D721Med (cell line): ENCODE data around the gene BMERB1.
"Not testable (repeated sequence)": the region's sequence is repeated elsewhere in the genome, so short reads cannot be mapped to it uniquely, and the experiment has no call there.

Source experiments
- DNase-seq: peaks from one replicate; pipeline ENCODE4 v3.0.0; 2011; ENCODE audit warnings: low spot score; ENCODE audit not compliant: insufficient read length
- FAIRE-seq: peaks from 2 replicates; lab custom pipeline; 2011; peaks lifted over from hg19 to GRCh38; lab: Jason Lieb, UNC
- TF ChIP-seq, protein P1 (sequence below): IDR thresholded peaks from 2 replicates; pipeline ENCODE4 v1.5.1; 2012; ENCODE audit warnings: mild to moderate bottlenecking, control low read depth; ENCODE audit not compliant: insufficient read depth; ENCODE audit errors: missing control alignments

Gene BMERB1

DNA sequence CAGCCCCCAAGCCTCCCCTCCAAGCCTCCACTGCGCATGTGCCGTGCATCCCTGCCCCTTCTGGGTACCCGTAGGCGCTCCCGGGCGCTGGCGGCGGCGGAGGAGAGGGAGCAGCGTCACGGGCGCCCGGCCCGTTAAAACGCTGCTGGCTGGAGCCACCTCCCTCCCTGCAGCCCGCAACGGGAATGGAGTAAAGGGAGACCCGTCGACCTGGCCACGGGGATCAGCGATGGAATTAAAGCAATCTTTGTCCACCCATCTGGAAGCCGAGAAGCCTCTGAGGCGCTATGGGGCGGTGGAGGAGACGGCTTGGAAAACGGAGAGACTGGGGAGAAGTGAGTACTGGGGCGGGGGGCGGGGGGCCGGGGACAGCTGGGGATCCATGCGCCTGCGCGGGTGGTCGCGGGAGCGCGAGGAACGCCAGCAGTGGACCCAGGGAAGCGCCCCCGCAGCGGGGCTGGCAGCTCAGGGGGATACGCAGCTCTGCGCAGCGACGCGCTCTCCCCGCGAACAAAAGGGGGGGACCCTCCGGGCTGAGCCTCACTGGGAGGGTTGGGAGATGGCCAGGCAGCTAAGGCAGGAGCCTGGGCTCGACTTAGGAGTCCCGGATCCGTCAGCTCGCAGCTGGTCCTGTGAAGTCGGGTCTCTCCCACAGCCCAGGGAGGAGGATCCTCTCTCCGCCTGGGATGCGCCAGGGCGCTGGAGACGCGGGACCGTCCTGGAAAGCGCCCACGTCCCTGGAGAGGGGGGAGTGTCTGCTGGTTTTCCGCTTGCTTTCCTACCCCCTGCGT is at the start of gene BMERB1:
Gene BMERB1 (plus strand): TSS at position 164 of the 791 bp plus-strand sequence. CDS start 66 bp downstream, at position 230.
- TF ChIP-seq, protein P1, sequence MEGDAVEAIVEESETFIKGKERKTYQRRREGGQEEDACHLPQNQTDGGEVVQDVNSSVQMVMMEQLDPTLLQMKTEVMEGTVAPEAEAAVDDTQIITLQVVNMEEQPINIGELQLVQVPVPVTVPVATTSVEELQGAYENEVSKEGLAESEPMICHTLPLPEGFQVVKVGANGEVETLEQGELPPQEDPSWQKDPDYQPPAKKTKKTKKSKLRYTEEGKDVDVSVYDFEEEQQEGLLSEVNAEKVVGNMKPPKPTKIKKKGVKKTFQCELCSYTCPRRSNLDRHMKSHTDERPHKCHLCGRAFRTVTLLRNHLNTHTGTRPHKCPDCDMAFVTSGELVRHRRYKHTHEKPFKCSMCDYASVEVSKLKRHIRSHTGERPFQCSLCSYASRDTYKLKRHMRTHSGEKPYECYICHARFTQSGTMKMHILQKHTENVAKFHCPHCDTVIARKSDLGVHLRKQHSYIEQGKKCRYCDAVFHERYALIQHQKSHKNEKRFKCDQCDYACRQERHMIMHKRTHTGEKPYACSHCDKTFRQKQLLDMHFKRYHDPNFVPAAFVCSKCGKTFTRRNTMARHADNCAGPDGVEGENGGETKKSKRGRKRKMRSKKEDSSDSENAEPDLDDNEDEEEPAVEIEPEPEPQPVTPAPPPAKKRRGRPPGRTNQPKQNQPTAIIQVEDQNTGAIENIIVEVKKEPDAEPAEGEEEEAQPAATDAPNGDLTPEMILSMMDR: no peak
- FAIRE-seq (no peak), DNase-seq (peak; percentile 83)

DNA sequence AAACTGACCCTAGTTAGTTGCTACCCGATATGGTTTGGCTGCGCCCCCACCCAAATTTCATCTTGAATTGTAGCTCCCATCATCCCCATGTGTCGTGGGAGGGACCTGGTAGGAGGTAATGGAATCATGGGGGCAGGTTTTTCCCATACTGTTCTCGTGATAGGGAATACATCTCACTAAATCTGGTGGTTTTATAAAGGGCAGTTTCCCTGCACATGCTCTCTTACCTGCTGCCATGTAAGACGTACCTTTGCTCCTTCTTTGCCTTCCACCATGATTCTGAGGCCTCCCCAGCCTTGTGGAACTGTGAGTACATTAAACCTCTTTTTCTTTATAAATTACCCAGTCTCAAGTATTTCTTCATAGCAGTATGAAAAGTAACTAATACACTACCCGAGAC is 46.3 kb upstream of the BMERB1 start:
- not testable (repeated sequence) for FAIRE-seq, DNase-seq

DNA sequence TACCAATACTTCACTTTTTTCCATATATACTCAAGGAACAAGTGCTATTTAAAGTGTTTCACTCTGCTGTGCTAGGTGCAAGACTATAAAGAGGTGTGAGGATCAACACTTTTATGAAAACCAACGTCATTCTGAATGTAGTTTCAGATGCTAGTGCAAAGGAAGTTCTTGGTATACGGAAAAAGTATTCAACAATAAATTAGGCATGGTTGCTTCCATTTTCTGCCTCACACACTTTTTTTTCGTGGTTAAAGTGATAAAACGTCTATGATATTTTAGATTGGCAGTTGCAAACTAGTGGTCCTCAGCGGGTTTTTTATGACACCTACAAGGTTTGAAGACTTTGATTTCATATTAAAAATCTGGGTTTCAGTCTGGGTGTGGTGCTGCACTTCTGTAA is 44.5 kb upstream of the BMERB1 start:
- FAIRE-seq, DNase-seq: not testable (repeated sequence)

DNA sequence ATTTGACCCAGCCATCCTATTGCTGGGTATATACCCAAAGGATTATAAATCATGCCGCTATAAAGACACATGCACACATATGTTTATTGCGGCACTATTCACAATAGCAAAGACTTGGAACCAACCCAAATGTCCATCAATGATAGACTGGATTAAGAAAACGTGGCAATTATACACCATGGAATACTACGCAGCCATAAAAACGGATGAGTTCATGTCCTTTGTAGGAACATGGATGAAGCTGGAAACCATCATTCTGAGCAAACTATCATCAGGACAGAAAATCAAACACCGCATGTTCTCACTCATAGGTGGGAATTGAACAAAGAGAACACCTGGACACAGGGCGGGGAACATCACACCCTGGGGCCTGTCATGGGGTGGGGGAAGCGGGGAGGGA is 41.4 kb upstream of the BMERB1 start:
- FAIRE-seq, DNase-seq: not testable (repeated sequence)

DNA sequence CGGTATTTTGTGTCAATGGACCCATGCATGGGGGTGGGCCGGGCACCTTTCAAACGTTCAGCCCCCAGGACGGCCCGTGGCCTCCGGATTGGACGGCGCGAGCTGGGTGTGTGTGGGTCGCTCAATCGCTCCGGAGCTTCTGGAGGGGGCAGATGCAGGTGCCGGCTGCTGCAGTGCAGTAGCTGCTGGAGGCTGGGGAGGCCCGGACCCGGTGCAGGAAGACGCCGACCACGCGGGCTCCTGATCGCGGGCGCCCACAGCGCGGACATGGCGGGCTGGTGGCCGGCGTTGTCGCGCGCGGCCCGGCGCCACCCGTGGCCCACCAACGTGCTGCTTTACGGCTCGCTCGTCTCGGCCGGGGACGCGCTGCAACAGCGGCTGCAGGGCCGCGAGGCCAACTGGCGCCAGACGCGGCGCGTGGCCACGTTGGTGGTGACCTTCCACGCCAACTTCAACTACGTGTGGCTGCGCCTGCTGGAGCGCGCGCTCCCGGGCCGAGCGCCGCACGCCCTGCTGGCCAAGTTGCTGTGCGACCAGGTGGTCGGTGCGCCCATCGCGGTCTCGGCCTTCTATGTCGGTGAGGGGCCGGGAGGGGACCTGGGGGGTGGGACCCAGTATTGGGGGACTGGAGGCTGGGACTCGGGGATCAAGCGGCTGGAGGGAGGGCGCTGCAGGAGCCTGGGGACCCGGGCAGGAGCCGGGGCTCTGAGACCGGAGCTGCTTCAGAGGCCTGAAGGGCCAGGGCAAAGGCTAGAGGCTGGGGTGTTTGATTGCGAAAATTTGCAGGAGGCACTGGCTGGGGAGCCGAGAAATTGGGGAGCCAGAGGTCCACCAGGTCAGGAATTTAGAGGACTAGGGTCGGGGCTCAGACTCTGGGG is 38.5 kb upstream of the BMERB1 start, which contains the start of gene MPV17L:
Gene MPV17L (plus strand): TSS at position 124 of the 878 bp plus-strand sequence. CDS start 144 bp downstream, at position 268.
- peak; percentile 49 for DNase-seq
- FAIRE-seq: not testable (repeated sequence)

DNA sequence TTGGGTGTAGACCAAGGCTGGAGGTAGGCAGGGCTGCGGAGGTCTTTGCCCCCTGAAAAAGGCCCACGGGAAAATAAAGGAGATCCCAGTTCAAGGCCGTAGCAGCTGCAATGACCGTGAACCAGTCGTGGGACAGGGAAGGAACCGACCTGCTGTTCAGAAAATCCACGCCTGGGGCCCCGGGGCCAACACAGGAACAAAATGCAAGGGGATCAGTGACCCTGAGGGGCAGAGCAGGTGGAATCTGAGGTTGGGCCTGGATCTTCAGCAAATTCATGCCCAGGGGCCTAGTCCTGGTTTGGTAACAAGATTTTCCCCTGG is 37.9 kb upstream of the BMERB1 start:
- FAIRE-seq, DNase-seq: not testable (repeated sequence)

DNA sequence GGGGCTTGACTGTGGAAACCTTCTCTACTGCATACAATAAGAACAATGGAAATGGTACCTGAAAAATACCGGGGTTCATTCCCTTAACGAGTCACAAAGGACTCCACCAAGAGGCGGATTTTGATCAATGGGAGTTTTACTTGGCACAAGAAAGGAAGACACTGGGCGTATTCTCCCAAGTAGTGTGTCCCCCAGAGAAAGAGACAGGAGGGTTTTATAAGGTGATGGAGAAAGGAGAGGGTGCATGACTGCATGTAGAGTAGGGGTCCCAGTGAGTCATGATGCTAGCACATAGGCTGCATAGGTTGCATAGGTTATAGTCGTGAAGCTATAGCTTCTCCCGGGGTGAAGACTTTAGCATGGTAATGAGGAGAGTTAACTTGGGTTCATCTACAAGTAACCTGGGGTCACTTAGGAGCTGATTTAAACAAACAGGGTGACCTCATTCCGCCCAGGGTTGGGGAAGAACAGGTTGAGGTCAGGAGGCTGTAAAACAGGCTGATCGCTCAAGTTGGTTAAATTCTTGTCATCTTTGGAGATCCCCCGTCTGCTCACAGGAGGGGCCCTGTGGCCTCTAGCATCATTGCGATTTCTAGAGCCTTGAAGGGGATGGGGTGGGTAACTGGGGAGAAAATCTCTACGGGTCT is 37.3 kb upstream of the BMERB1 start:
- DNase-seq: no peak
- TF ChIP-seq, protein P1: no peak
- no peak for FAIRE-seq

DNA sequence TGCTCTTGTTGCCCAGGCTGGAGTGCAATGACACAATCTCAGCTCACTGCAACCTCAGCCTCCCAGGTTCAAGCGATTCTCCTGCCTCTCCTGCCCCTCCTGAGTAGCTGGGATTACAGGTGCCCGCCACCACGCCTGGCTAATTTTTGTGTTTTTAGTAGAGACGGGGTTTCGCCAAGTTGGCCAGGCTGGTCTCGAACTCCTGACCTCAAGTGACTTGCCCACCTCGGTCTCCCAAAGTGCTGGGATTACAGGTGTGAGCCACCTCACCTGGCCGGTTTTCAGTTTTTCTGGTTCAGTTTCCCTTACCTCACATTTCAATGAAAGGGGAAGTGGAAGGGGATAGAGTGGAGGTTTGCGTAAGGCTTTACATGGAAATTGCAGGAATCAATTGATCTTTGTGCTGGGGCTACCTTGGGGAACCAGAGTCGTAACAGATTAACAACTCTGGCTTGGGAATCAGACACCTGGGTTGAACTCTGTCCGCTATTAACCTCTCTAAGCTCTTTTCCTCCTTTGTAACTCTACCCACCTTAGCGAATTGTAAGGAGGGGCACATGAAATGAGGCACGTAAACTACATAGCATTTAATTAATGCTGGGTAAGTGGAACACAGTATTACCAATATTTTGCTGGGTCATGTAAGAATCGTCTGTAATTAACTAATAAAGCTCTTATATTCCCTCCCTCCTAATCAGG is 35.6 kb upstream of the BMERB1 start:
- TF ChIP-seq, protein P1: no peak
- no peak for FAIRE-seq
- DNase-seq: no peak

DNA sequence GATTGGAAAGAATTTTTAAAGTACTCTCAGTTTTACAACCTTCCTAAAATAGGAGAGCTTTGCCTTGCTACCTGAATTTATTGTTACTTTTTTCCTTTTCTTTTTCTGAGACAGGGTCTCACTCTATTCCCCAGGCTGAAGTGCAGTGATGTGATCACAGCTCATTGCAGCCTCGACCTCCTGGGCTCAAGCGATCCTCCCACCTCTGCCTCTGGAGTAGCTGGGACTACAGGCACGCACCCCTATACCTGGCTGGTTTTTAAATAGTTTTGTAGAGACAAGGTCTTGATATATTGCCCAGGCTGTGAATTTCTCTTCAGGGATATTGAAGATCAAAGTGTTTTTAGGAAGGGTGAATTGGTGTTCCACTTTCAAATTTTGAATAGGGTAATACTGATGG is 35.1 kb upstream of the BMERB1 start:
- DNase-seq (no peak), FAIRE-seq (no peak)

DNA sequence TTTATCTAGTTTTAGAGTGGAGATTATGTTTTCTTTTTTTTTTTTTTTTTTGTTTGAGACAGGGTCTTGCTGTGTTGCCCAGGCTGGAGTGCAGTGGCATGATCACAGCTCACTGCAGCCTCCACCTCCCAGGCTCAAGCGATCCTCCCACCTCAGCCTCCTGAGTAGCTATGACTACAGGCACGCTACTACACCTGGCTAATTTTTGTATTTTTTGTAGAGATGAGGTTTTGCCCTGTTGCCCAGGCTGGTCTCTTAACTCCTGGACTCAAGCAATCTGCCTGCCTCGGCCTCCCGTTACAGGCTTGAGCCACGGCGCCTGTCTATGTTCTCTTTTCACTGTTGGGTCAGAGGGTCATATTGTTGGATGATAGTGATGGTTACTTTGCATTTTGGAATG is 34.1 kb upstream of the BMERB1 start:
- not testable (repeated sequence) for FAIRE-seq, DNase-seq

More for the DNA sequence above, 35.1 kb upstream of the BMERB1 start:
- TF ChIP-seq, protein P1: no peak
